ENCODE data around the gene LETM1.
"Not testable (repeated sequence)": the region's sequence is repeated elsewhere in the genome, so short reads cannot be mapped to it uniquely, and the experiment has no call there.

The LETM1 gene

DNA sequence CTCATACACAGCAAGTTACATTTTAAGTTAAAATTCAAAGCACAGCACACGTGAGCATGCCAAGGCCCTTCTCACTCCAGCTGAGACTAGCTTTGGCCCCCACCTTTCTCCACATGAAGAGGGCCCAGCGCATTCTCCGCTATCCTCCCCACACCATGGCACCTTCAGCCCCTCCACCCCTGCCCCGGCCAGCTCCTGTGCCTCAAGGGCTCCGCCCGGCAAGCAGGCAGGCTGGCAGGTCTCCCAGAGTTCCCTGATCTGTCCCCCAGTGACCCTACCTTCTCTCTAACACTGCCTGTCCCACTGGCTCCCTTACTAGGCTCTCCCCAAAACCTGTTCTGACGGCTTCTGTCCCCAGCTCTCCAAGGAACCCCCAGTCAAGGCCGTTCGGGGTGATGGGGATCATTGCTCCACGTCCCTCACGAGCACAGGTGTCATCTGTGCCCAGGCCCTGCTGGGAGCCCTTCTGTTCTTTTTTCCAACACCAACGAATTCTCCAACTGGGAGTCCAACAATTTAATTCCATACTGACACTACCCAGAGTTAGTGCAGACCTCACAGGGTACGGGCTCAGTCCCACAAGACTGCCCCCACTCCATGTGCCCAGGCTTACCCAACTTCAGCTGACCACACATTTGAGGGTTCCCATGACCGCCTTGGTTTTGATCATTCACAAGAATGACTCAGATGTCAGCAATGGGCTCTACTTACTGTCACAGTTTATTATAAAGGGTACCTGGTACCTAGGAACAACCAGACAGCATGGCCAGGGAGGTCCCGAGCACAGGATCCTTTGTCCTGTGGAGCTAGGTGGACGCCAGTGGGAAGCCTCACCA, 4.2 kb downstream of the LETM1 start:
- DNase-seq (ENCODE audit: low read depth in 2 of 2), result no peak

DNA sequence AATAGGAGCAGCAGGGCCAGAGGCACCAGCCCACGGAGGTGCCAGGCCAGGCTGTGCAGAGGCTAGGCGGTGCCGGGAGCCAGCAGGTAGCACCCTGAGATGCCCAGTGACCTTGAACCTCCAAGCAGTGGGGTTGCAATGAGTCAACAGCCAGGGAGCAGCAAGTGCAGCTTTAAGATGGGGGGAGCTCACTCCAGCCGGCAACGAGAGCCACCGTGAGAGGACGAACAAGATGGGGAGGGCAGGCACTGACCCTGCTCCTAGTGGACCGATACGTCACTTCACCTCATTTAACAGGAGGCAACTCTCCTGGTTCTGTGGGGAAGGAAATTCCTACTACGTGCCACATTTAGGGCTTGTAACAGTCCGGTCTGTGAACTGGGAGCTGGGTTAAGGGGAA, 4.8 kb downstream of the LETM1 start:
- no peak for DNase-seq (ENCODE audit: low read depth in 2 of 2)

DNA sequence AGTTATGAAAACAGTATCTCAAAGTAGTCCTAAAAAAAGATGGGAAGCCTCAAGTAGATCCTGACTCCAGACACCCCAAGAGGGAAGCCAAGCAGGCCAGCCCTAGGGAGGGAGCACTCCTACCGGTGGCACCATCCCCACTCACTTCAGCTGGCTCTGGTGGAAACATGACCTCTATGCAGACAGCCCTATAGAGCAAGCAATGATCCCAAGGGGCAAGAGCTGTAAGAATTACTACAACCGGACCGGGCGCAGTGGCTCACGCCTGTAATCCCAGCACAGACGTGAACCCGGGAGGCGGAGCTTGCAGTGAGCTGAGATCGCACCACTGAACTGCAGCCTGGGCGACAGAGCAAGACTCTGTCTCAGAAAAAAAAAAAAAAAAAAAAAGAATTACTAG, 5.7 kb downstream of the LETM1 start:
- DNase-seq (ENCODE audit: low read depth in 2 of 2), result no peak

DNA sequence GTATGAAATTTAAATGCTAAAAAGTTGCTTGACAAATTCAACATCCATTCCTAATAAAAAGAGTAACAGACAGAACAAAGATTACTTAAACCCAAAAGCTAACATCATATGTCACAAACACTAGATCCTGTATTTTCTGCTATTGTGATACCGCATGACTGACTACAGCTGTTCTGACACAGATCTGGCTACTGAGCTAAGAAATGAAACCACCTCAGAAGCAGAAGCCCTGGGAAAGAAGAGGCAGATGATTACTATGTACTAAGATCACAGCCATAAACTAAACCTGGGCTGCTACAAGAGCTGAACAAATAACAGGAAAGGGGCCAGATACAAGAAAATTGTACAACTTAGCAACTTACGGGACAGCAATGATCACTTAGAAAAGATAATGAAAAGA, 9.4 kb downstream of the LETM1 start:
- DNase-seq (ENCODE audit: low read depth in 2 of 2), result no peak

DNA sequence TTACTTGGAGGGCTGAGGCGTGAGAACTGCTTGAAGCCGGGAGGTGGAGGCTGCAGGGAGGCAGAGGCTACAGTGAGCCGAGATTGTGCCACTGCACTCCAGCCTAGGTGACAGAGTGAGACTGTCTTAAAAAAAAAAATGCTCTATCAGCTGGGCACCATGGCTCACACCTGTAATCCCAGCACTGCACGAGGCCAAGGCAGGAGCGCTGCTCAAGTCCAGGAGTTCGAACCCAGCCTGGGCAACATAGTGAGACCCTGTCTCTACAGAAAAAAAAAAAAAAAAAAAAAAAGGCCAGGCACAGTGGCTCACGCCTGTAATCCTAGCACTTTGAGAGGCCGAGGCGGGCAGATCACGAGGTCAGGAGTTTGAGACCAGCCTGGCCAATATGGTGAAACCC, 11.3 kb downstream of the LETM1 start:
- not testable (repeated sequence) for DNase-seq (ENCODE audit: low read depth in 2 of 2)

DNA sequence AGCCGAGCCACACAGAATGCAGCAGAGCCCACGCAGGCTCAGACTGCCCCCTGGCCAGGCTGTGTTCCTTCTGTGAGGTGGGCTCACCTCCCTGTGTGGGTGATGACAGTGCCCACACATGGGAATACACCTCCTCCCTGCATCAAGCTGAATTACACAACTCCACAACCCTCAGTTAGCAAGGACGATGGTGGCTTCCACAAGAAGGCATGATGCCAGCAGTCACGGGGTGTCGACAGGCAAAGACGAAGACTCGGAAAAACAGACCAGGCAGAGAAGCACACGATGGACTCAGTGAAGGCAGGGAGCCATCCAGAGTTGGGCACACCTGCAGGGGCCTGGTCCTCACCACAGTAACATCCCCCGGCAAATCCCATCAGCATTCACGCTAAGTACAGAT, 12.1 kb downstream of the LETM1 start:
- DNase-seq (ENCODE audit: low read depth in 2 of 2), result no peak

DNA sequence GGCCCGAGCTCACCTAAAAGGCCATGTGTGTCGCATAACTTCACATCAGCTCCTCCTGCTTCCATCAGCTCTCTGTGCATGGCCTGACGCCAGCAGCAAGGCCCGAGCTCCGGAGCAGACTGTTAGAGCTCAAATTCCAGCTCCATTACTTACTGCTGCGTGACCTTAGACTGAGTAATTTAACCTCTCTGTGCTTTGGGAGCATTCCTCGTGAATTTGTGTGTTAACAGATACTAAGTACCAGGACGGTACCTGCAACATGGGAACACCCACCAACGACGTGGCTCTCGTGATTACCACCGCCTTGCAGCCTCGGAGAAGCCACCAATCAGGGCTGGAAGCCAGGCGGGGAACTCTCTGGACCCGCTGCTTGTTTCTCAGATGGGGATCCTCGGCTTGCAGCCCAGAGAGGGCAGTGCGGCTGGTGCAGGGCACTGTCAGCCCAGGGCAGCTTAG, 12.9 kb downstream of the LETM1 start:
- no peak for DNase-seq (ENCODE audit: low read depth in 2 of 2)

DNA sequence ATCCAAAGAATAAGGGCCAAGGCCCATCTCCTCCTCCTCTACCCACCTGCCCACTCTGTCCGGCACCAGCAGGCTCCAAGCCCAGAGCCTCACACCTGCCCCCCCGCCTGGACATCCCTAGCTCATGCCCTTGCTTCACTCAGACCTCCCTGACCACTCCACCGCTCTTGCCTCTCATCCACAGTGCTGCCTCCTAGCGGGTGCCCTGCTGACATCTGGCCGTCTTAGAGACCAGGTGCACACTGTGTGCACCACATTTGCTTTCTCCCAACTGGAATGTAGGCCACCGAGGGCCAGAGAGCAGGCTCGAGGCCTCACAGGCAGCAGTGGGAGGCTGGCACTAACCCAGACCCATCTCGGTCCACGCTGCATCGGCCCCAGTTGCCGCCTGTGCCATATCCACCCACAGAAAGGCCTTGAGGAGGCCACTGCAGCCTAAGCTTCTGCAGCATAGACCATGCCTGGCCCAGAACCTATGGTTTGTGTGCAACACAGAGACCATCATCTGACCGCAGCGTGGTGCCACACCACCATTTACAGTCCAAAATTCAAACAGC, 13.5 kb downstream of the LETM1 start:
- DNase-seq (ENCODE audit: low read depth in 2 of 2), result no peak

DNA sequence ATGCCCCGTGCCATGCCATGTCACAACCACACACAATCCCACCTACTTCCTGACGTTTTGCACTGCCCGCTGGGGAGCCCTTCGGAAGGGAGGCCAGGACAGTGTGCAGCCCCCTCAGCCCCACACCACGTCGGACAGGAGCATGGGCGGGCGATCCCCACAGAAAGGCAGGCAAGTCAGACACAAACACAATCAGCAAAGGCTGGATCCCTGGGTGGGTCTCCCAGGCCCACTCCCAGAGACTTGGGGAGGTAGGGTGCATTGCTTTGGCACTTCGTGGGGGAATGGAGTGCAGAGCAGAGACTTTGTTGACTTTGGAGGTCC, 14.1 kb downstream of the LETM1 start:
- no peak for DNase-seq (ENCODE audit: low read depth in 2 of 2)

DNA sequence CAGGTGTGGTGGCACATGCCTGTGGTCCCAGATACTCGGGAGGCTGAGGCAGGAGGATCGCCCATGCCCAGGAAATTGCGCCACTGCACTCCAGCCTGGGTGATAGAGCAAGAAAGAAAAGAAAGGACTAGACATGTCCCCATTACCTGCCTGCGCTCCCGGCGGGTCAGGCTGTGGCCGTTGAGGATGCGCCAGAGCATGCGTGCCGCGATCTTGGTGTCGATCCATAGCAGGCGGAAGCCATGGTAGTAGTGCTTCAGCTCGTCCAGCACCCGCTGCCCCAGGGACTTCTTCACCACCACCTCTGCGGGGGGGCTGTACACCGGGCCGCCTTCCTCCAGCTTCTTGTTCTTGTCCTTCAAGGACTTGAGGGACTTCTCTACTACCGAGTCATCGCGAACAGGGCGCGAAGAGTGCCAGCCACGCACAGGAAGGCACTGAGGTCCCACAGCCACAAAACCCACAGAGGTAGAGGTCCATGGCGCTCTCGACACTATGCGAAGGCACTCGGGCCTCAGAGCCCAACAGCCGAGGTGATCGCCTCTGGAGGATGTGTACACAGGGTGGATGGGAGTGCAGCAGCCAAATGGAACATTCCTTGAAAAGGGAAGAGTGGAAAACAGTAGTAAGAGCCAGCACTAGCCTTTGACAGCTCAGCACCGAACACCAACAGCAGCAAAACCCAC, 14.6 kb downstream of the LETM1 start:
- no peak for DNase-seq (ENCODE audit: low read depth in 2 of 2)

DNA sequence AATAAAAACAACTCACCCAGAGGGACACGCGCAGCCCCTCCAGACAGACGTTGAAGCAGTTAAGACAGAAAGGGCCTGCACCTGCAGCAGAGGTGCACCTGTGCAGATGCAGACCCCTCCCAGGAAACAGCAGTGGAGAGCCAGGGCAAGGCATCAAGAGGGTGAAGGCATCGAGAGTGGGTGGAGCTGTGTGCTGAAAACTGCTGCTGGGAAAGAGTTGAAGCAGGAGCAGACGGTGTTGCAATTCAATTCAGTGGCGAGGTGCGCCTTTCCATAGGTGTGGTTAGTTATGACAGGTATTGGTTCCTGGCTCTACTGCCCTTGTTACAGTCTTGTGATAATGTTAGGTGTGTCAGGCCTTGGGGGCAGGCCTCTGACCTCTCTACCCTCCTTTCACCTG, 16.7 kb downstream of the LETM1 start:
- DNase-seq (ENCODE audit: low read depth in 2 of 2), result no peak

DNA sequence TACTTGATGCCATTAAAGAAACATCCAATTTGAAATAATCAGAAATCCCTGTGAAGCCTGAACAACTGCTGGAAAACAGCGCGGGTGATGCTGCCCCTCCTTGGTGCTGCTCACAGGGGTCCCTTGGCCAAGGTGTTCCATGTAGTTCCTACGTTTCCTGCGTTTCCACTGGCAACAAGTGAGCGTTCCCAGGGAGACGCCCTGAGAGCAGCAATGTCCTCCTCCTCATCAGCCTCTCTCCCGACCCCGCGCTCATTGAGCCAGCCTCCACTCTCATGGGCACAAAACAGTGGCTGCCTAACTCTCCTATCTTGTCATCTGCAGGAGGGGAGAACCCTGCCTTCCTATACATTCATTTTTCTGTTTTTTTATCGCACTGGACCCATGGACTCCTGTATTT, 18.9 kb downstream of the LETM1 start:
- DNase-seq (ENCODE audit: low read depth in 2 of 2), result no peak

DNA sequence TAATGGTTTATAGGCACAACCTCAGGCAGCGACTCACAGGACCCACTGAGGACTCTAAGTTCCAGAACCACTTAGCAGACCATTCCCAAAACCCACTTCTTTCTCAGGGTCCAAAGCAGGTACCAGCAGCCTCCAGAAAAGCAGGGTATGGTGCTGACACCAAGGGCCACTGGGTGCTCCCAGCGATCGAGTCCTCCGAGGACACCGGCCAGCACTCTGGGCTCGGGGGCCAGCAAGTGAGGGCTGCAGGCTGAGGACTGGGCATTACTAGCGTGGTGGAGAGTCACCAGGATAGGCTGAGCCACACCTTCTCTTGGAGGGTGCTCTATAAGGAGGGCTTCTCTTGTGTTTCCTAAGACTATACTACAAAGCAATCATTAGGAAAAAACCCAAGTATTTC, 19.3 kb downstream of the LETM1 start:
- no peak for DNase-seq (ENCODE audit: low read depth in 2 of 2)

DNA sequence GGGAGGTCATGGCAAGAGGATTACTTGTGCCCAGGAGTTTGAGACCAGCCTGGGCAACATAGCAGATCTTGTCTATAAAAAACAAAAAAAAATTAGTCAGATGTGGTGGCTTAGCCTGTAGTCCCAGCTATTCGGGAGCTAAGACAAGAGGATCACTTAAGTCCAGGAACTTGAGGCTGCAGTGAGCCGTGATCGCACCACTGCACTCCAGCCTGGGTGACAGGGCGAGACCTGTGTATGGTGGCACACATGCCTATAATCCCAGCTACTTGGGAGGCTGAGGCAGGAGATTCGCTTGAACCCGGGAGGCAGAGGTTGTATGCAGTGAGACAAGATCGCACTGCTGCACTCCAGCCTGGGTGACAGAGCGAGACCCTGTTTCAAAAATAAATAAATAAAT, 20.1 kb downstream of the LETM1 start:
- DNase-seq (ENCODE audit: low read depth in 2 of 2), result not testable (repeated sequence)

DNA sequence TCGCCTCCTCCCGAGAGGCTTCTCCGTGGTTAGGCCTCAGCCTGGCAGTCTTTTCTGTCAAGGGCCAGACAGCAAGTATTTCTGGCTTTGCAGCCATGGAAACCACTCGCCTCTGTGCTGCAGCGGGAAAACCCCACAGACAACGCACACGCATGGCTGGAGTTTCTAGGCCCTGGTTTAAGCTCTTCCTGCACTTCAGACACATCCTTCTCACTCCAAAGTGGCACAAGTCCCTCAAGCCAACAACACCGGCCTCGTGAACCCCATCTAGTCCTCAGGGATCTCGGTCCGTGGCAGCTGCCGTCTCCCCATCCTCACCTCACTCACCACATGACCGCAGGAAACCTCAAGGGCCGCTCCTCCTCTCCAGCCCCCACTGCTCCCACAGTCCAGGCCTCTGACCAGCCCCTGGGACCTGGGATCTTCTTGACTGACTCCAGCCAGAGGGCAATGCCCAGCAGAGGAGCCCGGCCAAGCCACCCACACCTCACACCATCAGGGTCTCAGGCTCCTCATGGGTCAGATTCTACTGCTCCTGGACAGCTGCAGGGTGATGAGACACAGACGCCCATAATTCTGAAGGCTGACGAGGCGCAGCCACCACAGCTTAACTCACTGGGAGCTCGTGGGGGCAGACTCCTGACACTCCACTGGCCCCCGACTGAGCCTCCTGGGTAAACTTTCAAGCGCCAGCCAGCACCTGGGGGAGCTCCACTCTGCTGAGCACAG, 21.7 kb downstream of the LETM1 start:
- no peak for DNase-seq (ENCODE audit: low read depth in 2 of 2)

DNA sequence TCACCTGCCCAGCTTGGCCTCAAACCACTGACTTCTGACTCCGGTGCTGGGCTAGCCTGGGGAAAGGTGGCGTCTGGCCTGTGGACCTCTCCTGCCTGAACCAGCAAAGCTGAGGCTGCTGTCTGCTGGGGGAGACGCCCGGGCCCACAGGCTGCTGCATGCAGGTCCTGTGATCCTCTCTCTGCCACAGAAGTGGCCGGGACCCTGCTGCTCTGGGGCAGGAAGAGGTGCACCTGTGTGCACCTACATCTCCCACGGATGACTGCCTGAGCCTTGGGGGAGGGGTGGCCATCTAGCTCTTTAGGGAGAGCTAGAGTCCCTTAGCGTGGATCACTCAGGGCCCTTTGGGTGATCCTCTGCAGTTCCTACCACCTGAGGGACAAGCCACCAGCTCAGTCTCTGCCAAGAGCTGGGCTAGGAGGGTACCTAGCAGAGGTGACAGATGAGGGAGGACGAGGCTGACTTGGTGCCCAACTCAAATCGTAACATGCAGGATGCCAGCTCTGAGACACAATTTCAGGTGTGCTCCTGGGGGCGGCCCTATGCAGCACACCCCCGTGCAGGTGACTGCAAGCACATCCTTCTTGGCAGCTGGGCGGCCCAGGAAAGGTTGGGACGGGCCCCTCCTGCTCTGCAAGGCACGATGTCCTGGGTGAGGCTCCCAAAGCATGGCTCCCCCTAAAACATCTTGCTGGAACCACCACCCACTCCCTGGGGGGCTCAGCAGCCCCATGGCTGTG, 22.5 kb downstream of the LETM1 start:
- DNase-seq (ENCODE audit: low read depth in 2 of 2), result no peak

DNA sequence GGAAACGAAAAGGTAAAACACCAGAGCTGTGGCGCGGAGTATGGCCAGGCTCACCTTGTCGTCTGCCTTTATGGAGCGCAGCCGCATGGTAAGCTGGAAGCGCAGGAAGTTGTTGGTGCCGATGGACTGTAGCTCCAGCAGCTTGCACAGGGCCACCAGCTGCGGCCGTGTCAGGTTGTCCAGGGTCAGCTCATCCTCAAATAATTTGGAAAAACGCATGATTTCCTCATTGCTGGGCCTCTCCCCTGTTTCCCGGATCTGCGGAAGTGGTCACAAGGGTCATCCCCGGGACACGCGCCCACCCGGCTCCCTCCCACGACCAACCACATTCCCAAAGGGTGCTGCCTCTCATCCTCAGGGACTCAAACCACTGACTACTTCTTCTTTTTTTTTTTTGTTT, 23.3 kb downstream of the LETM1 start:
- DNase-seq (ENCODE audit: low read depth in 2 of 2), result no peak

DNA sequence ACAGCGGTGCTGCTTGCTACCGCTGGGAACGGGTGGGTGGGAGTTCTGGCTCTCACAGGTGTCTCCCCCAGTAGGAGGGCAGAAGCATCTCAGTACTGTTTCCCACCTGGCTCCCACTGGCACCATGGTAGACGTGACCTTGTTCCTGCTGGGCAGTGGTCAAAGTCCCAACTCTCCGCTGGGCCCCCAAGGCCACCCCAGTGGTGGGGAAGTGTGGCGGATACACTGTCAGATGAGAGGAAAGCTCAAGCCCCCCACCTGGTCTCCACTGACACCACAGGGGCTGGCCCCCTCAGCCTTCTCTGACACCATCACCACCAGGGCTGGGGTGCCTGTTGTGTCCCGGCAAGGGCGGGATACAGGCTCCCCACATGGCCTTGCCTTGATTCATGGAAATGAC, 24.6 kb downstream of the LETM1 start:
- no peak for DNase-seq (ENCODE audit: low read depth in 2 of 2)

DNA sequence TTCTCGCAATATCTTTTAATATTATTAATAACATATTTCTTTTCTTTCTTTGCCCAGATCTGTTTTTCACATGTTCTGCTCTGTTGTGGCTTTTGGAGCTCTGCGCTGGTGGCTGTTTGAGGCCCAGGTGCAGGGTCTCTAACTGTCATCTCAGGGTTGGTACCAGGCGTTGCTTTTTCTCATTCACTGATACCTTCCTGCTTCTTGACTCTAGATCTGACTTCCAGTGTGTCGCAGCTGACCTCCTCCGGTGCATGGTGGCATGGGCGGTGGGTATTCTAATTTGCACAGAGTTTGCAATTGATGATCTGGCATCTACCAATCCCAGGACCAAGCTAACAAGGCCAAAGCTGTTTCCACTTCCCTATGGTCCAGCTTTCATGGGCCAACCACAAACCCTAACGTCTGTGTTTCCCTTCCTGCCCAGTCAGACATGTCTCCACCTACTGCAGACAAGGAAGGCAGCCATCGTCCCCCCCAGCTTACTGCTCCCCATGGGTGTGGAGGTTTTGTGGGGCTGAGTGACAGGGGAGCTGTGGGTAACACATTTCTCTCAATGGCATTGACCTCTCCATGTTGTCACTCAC, 25.2 kb downstream of the LETM1 start:
- no peak for DNase-seq (ENCODE audit: low read depth in 2 of 2)

DNA sequence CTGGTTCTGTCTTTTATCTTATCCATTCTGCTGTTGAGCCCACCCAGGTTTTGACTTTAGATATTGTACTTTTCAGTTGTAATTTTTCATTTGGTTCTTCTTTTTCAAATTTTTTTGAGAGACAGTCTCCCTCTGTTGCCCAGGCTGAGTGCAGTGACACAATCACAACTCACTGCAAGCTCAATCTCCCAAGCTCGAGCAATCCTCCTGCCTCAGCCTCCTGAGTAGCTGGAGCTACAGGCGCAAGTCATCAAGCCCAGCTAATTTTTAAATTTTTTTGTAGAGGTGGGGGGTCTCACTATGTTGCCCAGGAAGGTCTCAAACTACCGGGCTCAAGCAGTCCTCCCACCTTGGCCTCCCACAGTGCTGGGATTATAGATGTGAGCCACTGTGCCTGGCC, 25.7 kb downstream of the LETM1 start:
- no peak for DNase-seq (ENCODE audit: low read depth in 2 of 2)

DNA sequence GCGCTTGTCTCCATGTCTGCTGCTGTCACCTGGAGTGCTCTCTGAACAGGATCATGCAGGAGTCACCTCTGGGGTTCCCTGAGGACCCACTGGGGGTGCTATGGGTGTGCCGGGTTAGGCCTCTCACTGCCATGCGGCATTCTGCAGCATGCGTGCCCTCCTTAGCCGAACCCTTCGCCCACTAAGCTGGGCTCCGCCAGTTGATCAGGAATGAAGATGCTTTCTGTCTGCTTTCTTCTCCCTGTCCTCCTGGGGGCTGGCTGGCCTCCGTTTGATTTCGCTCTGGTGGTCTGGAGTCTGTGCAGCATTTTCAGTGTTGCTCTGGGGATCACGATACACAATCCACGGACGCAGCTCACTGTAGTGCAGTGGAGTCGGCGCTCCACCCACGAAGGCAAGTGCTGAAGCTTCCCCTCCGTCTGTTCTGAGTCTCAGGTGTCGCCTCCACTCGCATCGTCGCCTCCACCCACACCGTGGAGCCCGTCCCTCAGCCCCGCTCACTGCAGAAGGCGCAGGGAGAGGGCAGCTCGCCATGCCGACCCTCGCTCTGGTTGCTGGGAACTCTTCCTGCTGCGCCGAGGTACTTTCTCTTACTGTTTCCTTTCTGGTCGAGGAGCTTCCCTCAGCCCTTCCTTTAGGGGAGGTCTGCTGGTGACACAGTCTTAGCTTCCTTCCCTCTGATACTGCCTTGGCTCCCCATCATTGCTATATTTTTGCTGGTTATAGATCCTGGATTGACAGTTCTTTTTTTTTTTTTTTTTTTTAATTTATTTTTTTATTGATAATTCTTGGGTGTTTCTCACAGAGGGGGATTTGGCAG, 29.2 kb downstream of the LETM1 start:
- DNase-seq (ENCODE audit: low read depth in 2 of 2), result no peak
